Ectodermal cell (in vitro differentiated cells): ENCODE data around the gene C1orf52.

Experiments used
- H3K27ac ChIP-seq: 2 replicates; pipeline ENCODE4 v1.7.0; 2013; ENCODE audit warnings: mild to moderate bottlenecking, low read depth, low read length; ENCODE audit not compliant: insufficient read depth, poor library complexity, severe bottlenecking
- H3K27me3 ChIP-seq: 2 replicates; pipeline ENCODE4 v1.7.0; 2013; ENCODE audit warnings: mild to moderate bottlenecking, low read length; ENCODE audit not compliant: insufficient read depth, control insufficient read depth, poor library complexity, severe bottlenecking
- H3K36me3 ChIP-seq: one replicate; pipeline ENCODE4 v1.7.0; 2013; ENCODE audit warnings: low read length; ENCODE audit not compliant: control insufficient read depth, insufficient read depth
- H3K4me1 ChIP-seq: one replicate; pipeline ENCODE4 v1.7.0; 2013; ENCODE audit warnings: low read length; ENCODE audit not compliant: control insufficient read depth, insufficient read depth
- H3K4me3 ChIP-seq: 2 replicates; pipeline ENCODE4 v1.7.0; 2013; ENCODE audit warnings: low read depth, low read length, control low read depth; ENCODE audit not compliant: insufficient read depth
- H3K9me3 ChIP-seq: 2 replicates; pipeline ENCODE4 v1.7.0; 2013; ENCODE audit warnings: mild to moderate bottlenecking, low read length, moderate library complexity; ENCODE audit not compliant: control insufficient read depth
- WGBS, 2 experiments: methylation state at CpG; one replicate each; pipeline ENCODE4 v1.1.7; 2013; ENCODE audit warnings: missing lambda C conversion rate in 2 of 2; 5-methylcytosine and 5-hydroxymethylcytosine counted together

The C1orf52 gene

GRCh38 chr1:85219853-85220610 is 39.4 kb downstream of the C1orf52 start:
- H3K27ac ChIP-seq, result no peak overlapping the region
- no peaks in the 10 kb centered on the region for H3K27me3 ChIP-seq

GRCh38 chr1:85216697-85217096 is 42.8 kb downstream of the C1orf52 start:
- H3K9me3 ChIP-seq, result no peaks in the 10 kb centered on the region
- H3K36me3 ChIP-seq, result no peaks in the 10 kb centered on the region
- H3K27me3 ChIP-seq, result no peaks in the 10 kb centered on the region
- peaks cover 7% of the 10 kb centered on the region for H3K4me1 ChIP-seq
- H3K4me3 ChIP-seq, result no peak overlapping the region
- no peak overlapping the region for H3K27ac ChIP-seq

More at GRCh38 chr1:85219853-85220610, 39.4 kb downstream of the C1orf52 start:
- Histone ChIP-seq H3K4me3 (no peak overlapping the region), H3K4me1 (peaks cover 12% of the 10 kb centered on the region), H3K36me3 (no peaks in the 10 kb centered on the region), H3K9me3 (no peaks in the 10 kb centered on the region)
- 90 to 95% methylated on average over 2 of the region's 2 CpGs for WGBS, 2 experiments

GRCh38 chr1:85214654-85215053 is 44.8 kb downstream of the C1orf52 start:
- Histone ChIP-seq H3K27me3 (no peaks in the 10 kb centered on the region), H3K4me1 (no peaks in the 10 kb centered on the region), H3K27ac (no peak overlapping the region), H3K4me3 (no peak overlapping the region), H3K9me3 (no peaks in the 10 kb centered on the region), H3K36me3 (no peaks in the 10 kb centered on the region)
- 76 to 90% methylated on average over 4 of the region's 5 CpGs for WGBS, 2 experiments

GRCh38 chr1:85208488-85208887 is 51.0 kb downstream of the C1orf52 start:
- Histone ChIP-seq H3K36me3 (no peaks in the 10 kb centered on the region), H3K27me3 (no peaks in the 10 kb centered on the region), H3K4me1 (no peaks in the 10 kb centered on the region), H3K4me3 (no peak overlapping the region), H3K9me3 (no peaks in the 10 kb centered on the region), H3K27ac (no peak overlapping the region)
- WGBS, 2 experiments, result 91 to 95% methylated on average over 2 of the region's 2 CpGs

- H3K27me3 ChIP-seq, result peaks cover 9% of the 10 kb centered on the region
- WGBS, 2 experiments, result 100% methylated on average over 2 of the region's 2 CpGs; no CpG with 5 or more reads in 1 of the 2 experiments
- no peaks in the 10 kb centered on the region for H3K4me1 ChIP-seq
- no peaks in the 10 kb centered on the region for H3K9me3 ChIP-seq
- H3K4me3 ChIP-seq, result no peak overlapping the region
- no peak overlapping the region for H3K27ac ChIP-seq
- no peaks in the 10 kb centered on the region for H3K36me3 ChIP-seq
Measured at GRCh38 chr1:85203573-85204171, 55.8 kb downstream of the C1orf52 start.

- no peaks in the 10 kb centered on the region for H3K9me3 ChIP-seq
- H3K27me3 ChIP-seq, result peaks cover 9% of the 10 kb centered on the region
- H3K4me3 ChIP-seq, result no peak overlapping the region
- H3K4me1 ChIP-seq, result no peaks in the 10 kb centered on the region
- H3K36me3 ChIP-seq, result no peaks in the 10 kb centered on the region
- WGBS, 2 experiments, result 84% methylated on average over 2 of the region's 2 CpGs
- H3K27ac ChIP-seq, result no peak overlapping the region
Measured at GRCh38 chr1:85202864-85203255, 56.6 kb downstream of the C1orf52 start.

GRCh38 chr1:85202092-85202863 is 57.2 kb downstream of the C1orf52 start:
- Histone ChIP-seq H3K9me3 (no peaks in the 10 kb centered on the region), H3K4me1 (no peaks in the 10 kb centered on the region), H3K27ac (peak overlapping the region; percentile 85), H3K36me3 (no peaks in the 10 kb centered on the region), H3K4me3 (peak overlapping the region; percentile 91), H3K27me3 (peaks cover 9% of the 10 kb centered on the region)
- WGBS, 2 experiments, result 20% methylated on average over 13 of the region's 14 CpGs

GRCh38 chr1:85201340-85202091 is 57.9 kb downstream of the C1orf52 start:
- Histone ChIP-seq H3K27ac (peak overlapping the region; percentile 85), H3K4me1 (no peaks in the 10 kb centered on the region), H3K36me3 (no peaks in the 10 kb centered on the region), H3K4me3 (peak overlapping the region; percentile 91), H3K9me3 (no peaks in the 10 kb centered on the region), H3K27me3 (peaks cover 9% of the 10 kb centered on the region)
- 0% methylated on average over 81 of the region's 81 CpGs for WGBS, 2 experiments

GRCh38 chr1:85200463-85201339 is 58.8 kb downstream of the C1orf52 start, which contains the start of gene SYDE2:
SYDE2 (minus strand) TSS chr1:85201016; CDS start chr1:85200996, 20 bp downstream.
- WGBS, 2 experiments, result 0% methylated on average over 99 of the region's 99 CpGs
- Histone ChIP-seq H3K27ac (peak within 1 kb of the TSS; percentile 85), H3K4me3 (peak within 1 kb of the TSS; percentile 91), H3K27me3 (peaks cover 9% of the 10 kb centered on the region), H3K4me1 (peaks cover 3% of the 10 kb centered on the region), H3K9me3 (no peaks in the 10 kb centered on the region), H3K36me3 (no peaks in the 10 kb centered on the region)
